SU-DHL-6 (cell line): ENCODE measurements around the gene MTIF2.

Experiments used
- EZH2phosphoT487 ChIP-seq: fragments of 200-600 bp; sonication (generic), shearing (Covaris generic); conservative IDR thresholded peaks from 2 replicates; pipeline ENCODE4 v1.6.1; 2018; ENCODE audit warnings: mild to moderate bottlenecking, antibody characterized with exemption, low read length, moderate library complexity, mixed read lengths
- TF ChIP-seq, protein P1 (sequence below): fragments of 200-600 bp; sonication (generic); IDR thresholded peaks from one replicate; pipeline ENCODE4 v1.5.1; 2017; ENCODE audit warnings: antibody characterized with exemption, mild to moderate bottlenecking, low read length, moderate library complexity; ENCODE audit not compliant: insufficient read depth, poor library complexity, severe bottlenecking

DNA sequence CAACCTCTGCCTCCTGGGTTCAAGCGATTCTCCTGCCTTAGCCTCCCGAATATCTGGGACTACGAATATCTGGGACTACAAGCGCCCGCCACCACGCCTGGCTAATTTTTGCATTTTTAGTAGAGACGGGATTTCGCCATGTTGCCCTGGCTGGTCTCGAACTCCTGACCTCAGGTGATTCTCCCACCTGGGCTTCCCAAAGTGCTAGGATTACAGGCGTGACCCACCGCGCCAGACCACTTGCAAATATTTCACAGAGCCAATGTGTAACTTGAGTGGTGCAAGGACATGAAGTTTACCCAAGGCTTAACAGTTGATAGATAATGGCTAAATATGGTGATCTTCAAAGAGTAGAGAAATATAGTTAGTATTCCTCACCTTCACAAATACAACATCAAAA, 14.1 kb upstream of the MTIF2 start:
- TF ChIP-seq, protein P1, sequence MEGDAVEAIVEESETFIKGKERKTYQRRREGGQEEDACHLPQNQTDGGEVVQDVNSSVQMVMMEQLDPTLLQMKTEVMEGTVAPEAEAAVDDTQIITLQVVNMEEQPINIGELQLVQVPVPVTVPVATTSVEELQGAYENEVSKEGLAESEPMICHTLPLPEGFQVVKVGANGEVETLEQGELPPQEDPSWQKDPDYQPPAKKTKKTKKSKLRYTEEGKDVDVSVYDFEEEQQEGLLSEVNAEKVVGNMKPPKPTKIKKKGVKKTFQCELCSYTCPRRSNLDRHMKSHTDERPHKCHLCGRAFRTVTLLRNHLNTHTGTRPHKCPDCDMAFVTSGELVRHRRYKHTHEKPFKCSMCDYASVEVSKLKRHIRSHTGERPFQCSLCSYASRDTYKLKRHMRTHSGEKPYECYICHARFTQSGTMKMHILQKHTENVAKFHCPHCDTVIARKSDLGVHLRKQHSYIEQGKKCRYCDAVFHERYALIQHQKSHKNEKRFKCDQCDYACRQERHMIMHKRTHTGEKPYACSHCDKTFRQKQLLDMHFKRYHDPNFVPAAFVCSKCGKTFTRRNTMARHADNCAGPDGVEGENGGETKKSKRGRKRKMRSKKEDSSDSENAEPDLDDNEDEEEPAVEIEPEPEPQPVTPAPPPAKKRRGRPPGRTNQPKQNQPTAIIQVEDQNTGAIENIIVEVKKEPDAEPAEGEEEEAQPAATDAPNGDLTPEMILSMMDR = no peak
- TF ChIP-seq EZH2phosphoT487 = no peak
